ENCODE data around the gene BTBD19.
"Not testable (repeated sequence)": the region's sequence is repeated elsewhere in the genome, so short reads cannot be mapped to it uniquely, and the experiment has no call there.

BTBD19 gene

GRCh38 chr1:44828003-44828651 lies 19.8 kb downstream of the BTBD19 start:
- no peak for DNase-seq (ENCODE audit: low read depth)

- DNase-seq (ENCODE audit: low read depth): no peak
Measured at GRCh38 chr1:44828841-44829440, 20.6 kb downstream of the BTBD19 start.

- no peak for DNase-seq (ENCODE audit: low read depth)
Measured at GRCh38 chr1:44829506-44830384, 21.4 kb downstream of the BTBD19 start.

- DNase-seq (ENCODE audit: low read depth): no peak
Measured at GRCh38 chr1:44830900-44831304, 22.6 kb downstream of the BTBD19 start.

GRCh38 chr1:44831516-44831915 lies 23.2 kb downstream of the BTBD19 start:
- no peak for DNase-seq (ENCODE audit: low read depth)

- no peak for DNase-seq (ENCODE audit: low read depth)
Measured at GRCh38 chr1:44832056-44832705, 23.9 kb downstream of the BTBD19 start.

- no peak for DNase-seq (ENCODE audit: low read depth)
Measured at GRCh38 chr1:44834328-44834727, 26.0 kb downstream of the BTBD19 start.

GRCh38 chr1:44835738-44836675 lies 27.7 kb downstream of the BTBD19 start:
- peak; percentile 82 for DNase-seq (ENCODE audit: low read depth)

GRCh38 chr1:44838294-44838693 lies 30.0 kb downstream of the BTBD19 start:
- not testable (repeated sequence) for DNase-seq (ENCODE audit: low read depth)

GRCh38 chr1:44839576-44839975 lies 31.3 kb downstream of the BTBD19 start:
- DNase-seq (ENCODE audit: low read depth): no peak

- no peak for DNase-seq (ENCODE audit: low read depth)
Measured at GRCh38 chr1:44842486-44842861, 34.2 kb downstream of the BTBD19 start.

GRCh38 chr1:44842862-44843655 lies 34.7 kb downstream of the BTBD19 start, which contains the start of gene PTCH2:
Gene PTCH2 (minus strand): TSS chr1:44843253. CDS start chr1:44842932, 321 bp downstream.
- no peak for DNase-seq (ENCODE audit: low read depth)

GRCh38 chr1:44846985-44847384 lies 38.7 kb downstream of the BTBD19 start:
- DNase-seq (ENCODE audit: low read depth): no peak

- DNase-seq (ENCODE audit: low read depth): no peak
Measured at GRCh38 chr1:44847845-44848244, 39.5 kb downstream of the BTBD19 start.

- DNase-seq (ENCODE audit: low read depth): no peak
Measured at GRCh38 chr1:44848456-44849181, 40.3 kb downstream of the BTBD19 start.

- DNase-seq (ENCODE audit: low read depth): no peak
Measured at GRCh38 chr1:44849575-44850132, 41.3 kb downstream of the BTBD19 start.

- no peak for DNase-seq (ENCODE audit: low read depth)
Measured at GRCh38 chr1:44851308-44851707, 43.0 kb downstream of the BTBD19 start.

GRCh38 chr1:44853201-44853600 lies 44.9 kb downstream of the BTBD19 start:
- DNase-seq (ENCODE audit: low read depth): no peak

- DNase-seq (ENCODE audit: low read depth): no peak
Measured at GRCh38 chr1:44854970-44855369, 46.6 kb downstream of the BTBD19 start.

All from activated T-cell treated with anti-CD3 and anti-CD28 coated beads for 48 hours (primary cell).